Stimulated activated CD4-positive, alpha-beta T cell treated with anti-CD3 and anti-CD28 coated beads, Interleukin-12 subunit alpha, Interleukin-12 subunit beta, amount 100 ng/mL, for 24 hours (primary cell): ENCODE data around the gene EGLN3.

Source experiments
- DNase-seq, 2 experiments: peaks; one replicate each; pipeline ENCODE4 v3.0.0-alpha.2; 2020; ENCODE audit warnings: low read depth in 2 of 2

The EGLN3 gene

GRCh38 chr14:33962016-33962415 is 11.1 kb upstream of the EGLN3 start:
- no peak for DNase-seq

DNA sequence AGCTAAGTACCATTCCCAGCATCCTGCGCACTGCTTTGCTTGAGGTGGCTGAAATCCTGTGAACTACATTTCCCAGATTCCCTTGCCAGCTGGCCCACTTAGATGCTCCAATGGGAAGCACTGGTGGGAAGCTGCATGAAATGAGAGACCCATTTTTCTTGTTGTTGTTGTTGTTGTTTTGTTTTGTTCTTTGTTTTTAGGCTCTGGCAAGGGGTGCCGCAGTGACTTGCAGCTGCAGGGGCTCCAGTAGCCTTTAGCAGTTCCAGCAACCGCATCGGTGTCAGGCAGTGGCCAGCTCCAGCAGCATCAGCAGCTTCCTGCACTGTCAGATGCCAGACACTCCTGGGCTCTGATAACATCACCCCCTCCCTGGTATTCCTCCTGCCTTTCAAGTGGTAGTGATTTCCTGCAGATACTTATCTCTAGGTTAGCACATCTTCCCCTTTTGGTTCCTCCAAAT is 8.8 kb upstream of the EGLN3 start:
- DNase-seq: no peak

GRCh38 chr14:33958605-33959226 is 7.8 kb upstream of the EGLN3 start:
- DNase-seq: no peak

DNA sequence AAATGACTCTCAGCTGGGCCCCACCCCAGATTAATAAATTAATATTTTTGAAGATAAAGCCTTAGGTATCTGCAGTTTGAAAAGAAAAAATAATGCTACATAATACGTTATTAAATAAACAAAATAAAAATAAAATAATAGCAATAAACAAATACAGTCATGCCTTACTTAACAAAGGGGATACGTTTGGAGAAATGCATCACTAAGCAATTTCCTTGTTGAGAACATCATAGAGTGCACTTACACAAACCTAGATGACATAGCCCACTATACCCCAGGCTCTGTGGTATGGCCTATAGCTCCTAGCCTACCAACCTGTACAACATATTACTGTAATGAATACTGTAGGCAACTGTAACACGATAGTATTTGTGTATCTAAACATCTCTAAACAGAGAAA is 7.1 kb upstream of the EGLN3 start:
- DNase-seq: no peak

DNA sequence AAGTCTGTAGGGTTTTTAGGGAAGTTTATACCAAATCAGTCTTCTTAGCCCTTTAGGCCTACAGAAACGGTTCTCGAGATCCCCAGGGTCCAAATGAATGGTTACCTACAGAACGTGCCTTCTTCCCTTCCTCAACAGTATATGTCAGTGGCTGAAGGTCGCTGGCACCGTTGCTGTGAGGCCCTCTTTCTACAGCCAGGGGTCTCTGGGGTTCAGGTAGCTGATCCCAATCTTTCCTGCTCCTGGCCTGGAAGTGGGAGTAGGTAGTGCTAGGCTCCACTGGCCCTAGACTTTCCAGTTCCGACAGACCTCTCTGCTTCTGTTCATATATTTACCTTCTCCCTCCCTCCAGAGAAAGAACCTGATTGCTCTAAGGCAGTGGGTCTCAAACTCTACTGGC is 6.4 kb upstream of the EGLN3 start:
- no peak for DNase-seq

GRCh38 chr14:33956640-33957039 is 5.8 kb upstream of the EGLN3 start:
- DNase-seq: no peak

DNA sequence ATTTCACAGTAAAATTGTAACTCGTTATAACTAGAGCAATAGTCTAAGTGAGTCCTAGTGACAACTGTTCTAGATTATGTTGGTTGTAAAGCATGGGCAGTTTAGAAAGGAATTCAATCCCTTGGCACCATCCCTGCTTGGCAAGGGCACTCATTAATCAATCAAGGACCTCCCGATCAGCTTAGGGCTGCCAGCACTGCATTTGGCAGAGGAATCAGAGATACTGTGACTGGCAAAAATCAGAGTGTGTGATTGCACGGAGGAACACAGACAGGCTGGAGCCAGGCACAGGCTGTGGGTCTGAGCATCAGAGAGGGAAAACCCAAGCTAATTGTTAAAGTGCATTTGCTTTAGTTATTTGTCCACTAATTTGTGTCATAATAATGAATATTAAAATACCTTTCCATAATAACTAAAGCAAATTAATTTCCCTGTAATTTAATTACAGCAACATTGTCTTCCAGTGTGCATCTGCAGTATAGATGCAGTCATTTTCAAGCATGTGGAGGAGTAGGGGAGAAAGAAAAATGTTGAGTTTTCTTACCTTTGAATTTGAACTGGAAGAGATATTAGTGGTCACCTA is 3.2 kb upstream of the EGLN3 start:
- no peak for DNase-seq

GRCh38 chr14:33952541-33952940 is 1.7 kb upstream of the EGLN3 start:
- DNase-seq: no peak

DNA sequence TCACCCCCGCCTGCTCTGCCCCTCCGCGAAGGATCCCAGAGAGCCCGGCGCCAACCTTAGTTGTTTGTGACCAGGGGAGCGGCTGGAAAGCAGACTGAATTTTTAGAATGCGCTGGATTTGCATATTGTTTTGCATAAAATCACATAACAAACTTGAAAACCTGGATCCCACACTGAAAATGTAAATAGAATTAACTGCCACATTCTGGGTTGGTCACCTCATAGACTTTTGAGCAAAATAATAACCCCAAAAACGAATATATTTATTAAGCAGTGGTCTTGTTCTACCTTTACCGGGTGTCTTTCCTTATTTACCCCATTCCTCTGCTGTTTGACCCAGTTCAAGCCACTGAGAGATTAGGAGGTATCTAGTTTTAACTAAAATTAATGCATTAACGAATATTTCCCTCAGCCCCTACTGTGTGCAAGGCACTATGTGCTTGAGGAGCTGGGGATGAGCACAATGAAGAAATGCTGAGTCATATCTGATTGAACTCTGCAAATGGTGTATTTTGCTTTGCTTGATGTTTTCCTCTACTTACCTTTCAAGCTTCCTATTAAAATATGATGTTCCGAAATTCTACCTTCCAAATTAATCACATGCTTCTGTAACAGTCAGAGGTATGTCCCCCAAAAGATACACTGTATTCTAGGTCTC is 438 bp upstream of the EGLN3 start:
- DNase-seq: no peak

DNA sequence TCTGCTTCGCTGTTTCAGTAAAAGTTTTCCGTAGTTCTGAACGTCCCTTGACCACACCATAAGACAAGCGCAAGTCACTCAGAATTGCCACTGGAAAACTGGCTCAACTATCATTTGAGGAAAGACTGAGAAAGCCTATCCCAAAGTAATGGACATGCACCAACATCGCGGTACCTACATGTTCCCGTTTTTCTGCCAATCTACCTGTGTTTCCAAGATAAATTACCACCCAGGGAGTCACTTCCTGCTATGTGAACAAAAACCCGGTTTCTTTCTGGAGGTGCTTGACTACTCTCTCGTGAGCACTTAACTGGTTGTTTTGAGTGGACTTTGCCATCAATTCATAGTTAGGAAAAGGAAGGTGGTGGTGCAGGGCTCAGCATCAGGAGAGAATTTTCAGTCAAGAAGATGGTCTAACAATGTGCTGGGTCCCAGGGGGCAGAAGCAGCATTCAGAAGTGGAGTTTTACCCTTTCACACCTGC is 1.4 kb downstream of the EGLN3 start:
- no peak for DNase-seq

DNA sequence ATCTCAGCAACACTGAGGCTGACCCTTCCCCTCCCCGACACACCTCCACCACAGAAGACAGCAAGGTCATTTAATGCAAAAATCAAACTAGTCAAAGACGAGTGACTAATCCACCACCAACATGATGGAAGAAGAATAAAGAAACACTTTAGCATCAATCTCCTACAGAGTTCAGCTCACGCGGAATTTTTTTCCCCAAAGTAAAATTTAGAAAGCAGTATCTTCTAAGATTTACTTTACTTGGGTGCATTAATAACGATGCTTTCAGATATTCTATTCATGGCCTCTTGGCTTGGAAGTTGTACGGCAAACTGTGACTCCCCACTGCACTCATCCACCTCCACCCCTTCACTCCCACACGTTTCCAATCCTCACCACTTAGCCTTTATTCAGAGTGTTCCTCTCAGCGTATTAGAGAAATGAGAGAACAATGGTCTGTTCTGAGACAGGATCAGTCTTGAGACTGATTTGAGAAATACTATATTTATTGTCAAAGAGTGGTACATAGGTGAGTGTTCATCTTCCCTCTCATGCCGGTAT is 1.9 kb downstream of the EGLN3 start:
- no peak for DNase-seq

DNA sequence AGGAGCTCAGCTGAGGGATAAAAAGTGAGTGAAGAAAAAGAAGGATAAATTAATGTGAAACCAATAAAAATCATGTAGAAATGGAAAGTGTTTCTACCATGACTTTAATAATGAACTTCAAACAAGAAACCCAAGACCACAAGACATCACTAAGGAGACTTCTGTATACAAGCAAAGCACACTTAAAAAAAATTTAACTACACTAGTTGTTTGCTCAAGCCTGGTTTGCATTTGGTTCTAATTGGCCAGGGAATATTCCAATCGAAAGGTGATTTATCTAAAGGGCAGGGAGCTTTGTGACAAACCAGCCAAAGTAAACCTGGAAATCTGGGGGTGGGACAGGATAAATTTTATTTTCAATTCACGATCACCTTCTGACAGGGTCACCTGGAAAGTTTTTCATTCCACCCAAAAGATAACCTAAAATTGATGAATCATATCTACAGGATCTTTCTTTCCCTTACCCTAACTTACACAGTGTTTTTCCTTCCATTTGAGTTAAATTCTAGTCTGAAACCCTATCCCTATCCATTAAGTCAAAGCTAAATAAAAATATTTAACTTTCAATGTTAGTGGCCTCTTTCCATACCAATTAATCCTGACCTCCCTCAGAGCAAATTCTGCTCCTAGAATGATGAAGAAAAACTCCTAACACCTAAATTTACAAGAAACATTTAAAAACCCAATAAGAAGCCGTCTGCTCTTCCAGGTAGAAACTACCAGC is 2.6 kb downstream of the EGLN3 start:
- no peak for DNase-seq

DNA sequence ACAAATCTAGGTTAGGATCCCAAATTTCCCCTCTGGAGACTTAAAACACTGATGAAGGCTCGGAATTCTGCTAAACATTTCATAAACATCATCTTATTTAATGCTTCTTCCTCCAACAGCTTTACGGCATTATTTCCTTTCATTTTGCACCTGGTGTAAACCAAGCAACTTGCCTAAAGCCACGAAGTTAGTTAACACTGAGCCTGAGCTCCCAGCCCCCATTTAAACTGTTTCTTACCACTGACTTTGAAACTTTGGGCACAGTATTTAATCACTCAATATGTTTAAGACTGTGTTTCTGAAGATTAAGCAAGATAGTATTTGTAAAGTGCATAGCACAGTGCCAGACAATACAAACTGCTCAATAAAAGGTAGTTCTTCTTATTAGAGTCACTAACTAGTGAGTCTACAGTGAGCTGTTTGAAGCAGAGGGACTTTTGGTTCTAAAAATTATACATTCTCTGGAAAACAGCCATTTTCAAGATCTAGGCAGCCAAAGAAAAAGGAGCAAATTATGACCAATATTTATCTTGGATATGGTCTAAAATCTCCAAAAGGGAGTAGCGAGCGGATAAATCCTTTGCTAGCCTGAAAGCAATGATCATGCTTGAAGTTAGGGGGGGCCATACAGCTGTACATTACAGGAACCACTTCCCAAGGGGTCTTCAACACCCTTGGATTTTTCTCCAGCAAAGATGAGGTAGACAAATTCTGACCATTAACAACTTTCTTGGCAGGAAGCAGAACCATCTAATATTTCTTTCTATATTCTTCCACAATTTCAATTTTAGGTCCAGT is 4.0 kb downstream of the EGLN3 start:
- no peak for DNase-seq

GRCh38 chr14:33945210-33946088 is 5.4 kb downstream of the EGLN3 start:
- no peak for DNase-seq

DNA sequence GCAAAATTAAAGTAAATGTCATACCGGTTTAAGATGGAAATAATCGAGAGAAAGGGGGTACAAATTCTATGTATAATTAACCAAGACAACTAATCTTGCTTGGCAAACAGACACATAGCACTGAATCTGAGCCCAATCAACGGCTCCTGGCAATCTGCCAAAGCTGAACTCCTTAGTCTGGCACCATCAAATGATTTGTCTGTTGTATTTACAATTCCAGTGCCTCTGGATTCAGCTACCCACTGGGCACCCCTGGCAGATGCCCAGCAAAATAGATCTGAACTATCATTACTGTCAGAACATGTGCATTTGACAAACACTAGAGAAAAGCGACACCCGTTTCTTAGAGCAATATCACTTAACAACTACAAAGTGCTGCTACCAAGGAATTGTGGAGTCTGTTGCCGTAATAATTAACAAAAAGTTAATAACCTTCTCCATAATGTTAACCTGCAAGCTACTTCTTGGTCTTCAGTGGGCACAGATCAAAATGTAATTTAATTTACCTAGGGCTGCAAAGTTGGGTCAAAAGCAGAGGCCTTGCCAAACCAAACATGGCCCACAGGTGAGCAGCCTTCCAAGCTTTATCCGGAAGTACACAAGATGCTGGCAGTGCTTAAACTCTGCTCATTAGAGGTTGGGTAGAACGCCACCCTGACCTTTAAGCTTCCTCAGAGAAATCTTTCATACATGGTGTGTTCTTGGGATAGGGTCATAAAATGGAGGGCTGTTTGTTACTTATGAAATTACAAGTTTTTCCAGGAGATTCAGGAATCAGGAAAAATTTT is 7.6 kb downstream of the EGLN3 start:
- DNase-seq: no peak

- no peak for DNase-seq
Observed at GRCh38 chr14:33941718-33942117, 9.2 kb downstream of the EGLN3 start.

GRCh38 chr14:33940561-33941011 is 10.3 kb downstream of the EGLN3 start:
- DNase-seq: no peak

GRCh38 chr14:33938131-33938949 is 12.5 kb downstream of the EGLN3 start:
- no peak for DNase-seq

- DNase-seq: no peak
Observed at GRCh38 chr14:33936391-33936790, 14.5 kb downstream of the EGLN3 start.
